Lung microvascular endothelial cell (primary cell): ENCODE data around the gene FBXW7. TPM values are rescaled to one million over a fixed set of nuclear protein-coding genes. Genes with fewer than 3 reads are reported as not detected.

Source experiments
- DNase-seq, 2 donors: peaks; one replicate each; pipeline versions ENCODE4 v3.0.0 to v3.0.0-alpha.2; 2010; ENCODE audit warnings: low read depth in 2 of 2
- total RNA-seq: library from RNA; depleted of rRNA; stranded (reverse); fragments of >200 nt; gene quantifications from 2 replicates; pipeline ENCODE4 v1.2.1, GENCODE V29; 2014

FBXW7 gene
- total RNA-seq, 1 donor from 2014 or later, result 51.2 TPM

- no peak for DNase-seq
Measured at GRCh38 chr4:152430507-152430906, 105.4 kb downstream of the FBXW7 start.

- DNase-seq, result no peak
Measured at GRCh38 chr4:152427981-152428380, 107.9 kb downstream of the FBXW7 start.

GRCh38 chr4:152424977-152425376 is 110.9 kb downstream of the FBXW7 start:
- no peak for DNase-seq

GRCh38 chr4:152424396-152424795 is 111.5 kb downstream of the FBXW7 start:
- no peak for DNase-seq

GRCh38 chr4:152422817-152423320 is 113.0 kb downstream of the FBXW7 start:
- DNase-seq, result no peak

- no peak for DNase-seq
Measured at GRCh38 chr4:152421576-152421975, 114.3 kb downstream of the FBXW7 start.

DNA sequence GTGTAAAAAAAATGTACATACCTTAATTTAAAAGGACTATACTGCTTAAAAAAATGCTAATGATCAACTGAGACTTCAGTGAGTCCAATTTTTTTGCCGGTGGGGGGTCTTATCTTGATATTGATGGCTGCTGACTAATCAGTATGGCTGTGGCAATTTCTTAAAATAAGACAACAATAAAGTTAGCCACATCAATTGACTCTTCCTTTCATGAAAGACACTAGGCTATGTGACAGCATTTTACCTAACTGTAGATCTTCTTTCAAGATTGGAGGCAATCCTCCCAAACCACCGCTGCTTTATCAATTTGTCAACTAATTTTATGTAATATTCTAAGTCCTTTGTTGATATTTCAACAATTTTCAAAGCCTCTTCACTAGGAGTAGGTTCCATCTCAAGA is 116.1 kb downstream of the FBXW7 start:
- no peak for DNase-seq

DNA sequence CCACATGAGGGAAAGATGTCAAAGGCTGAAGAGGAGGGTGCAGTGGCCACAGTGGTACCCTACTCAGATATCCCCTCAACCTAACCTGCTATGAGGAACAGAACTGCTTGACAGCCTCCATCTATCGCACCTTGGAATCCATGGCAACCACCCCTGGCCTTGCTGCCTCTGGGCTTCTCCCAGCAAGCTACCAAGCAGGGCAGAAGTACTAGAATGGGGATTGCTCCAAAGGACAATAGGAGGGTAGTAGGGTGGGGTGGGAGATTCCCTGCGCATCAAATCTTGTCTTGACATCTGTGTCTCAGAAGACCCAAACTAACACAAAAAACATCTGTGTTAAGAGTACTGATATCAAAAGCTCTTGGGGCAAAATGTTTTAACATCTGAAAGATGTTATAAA is 118.2 kb downstream of the FBXW7 start:
- DNase-seq, result no peak

GRCh38 chr4:152415980-152416379 is 119.9 kb downstream of the FBXW7 start:
- DNase-seq, result no peak

GRCh38 chr4:152408514-152409327 is 127.2 kb downstream of the FBXW7 start:
- peak; percentile 52 to 63 for DNase-seq

DNA sequence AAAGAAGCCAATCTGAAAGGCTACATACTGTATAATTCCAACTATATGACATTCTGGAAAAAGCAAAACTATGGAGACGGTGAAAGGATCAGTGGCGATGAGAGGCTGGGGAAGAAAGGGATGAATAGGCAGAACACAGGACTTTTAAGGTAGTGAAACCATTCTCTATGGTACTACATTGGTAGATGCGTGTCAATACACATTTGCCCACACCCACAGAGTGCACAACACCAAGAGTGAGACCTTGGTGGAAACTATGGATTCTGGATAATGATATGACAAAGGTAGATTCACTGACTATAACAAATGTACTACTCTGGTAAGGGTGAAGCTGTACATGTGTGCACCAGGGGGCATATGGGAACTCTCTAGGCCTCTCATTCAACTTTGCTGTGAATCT is 134.5 kb downstream of the FBXW7 start:
- no peak for DNase-seq

DNA sequence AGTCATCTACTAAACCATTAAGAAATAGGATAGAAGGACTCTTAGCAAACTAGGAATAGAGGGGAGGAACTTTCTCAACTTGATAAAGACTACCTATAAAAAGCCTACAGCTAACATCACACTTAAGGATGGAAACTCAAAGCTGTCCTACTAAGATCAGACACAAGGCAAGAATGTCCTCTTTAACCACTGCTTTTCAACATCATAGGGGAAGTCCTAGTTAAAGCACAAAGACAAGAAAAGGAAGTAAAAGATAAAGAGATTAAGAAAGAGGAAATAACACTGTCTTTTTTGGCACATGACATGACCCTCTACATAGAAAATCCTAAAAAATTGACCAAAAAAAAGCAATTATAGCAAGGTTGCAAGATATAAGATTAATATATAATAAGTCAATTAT is 136.6 kb downstream of the FBXW7 start:
- no peak for DNase-seq

- peak; percentile 8 to 18 for DNase-seq
Measured at GRCh38 chr4:152398060-152398459, 137.8 kb downstream of the FBXW7 start.

DNA sequence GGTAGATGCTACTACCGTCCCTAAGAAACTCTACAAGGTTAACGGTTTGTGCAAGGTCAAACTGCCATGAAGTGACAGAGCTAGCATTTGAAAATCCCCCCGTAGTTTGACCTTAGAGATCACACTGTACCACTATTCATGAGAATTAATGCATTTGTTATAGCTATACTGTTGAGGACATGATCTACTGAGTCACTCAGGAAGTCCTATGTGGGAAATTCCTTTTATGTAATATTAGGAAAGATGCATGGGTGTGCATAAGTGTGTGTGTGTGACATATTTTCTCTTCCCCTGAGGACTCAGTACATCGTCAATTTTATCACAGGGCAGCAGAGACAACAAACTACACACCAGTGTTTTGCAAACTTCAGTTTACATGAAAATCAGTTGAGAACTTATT is 141.1 kb downstream of the FBXW7 start:
- DNase-seq, result peak in 1 of 2 donors; percentile 3

DNA sequence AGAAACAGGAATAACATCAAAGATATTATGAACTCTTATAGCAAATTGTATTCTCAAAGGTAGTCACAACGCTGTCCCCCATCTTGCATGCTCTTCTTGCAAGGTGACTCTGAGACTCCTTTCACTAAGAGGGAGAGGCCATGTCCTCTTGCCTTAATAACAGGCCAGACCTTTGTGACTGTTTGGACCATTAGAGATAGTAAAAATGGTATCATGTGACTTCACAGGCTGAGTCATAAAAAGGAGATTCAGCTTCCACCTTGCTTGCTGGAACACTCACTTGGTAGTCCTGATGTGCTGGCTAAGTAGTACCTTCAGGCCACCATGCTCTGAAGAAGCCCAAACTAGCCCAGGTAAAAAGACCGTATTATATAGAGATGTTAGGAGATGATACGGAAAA is 143.8 kb downstream of the FBXW7 start:
- no peak for DNase-seq

- no peak for DNase-seq
Measured at GRCh38 chr4:152390216-152390615, 145.7 kb downstream of the FBXW7 start.

- no peak for DNase-seq
Measured at GRCh38 chr4:152389359-152389758, 146.5 kb downstream of the FBXW7 start.

DNA sequence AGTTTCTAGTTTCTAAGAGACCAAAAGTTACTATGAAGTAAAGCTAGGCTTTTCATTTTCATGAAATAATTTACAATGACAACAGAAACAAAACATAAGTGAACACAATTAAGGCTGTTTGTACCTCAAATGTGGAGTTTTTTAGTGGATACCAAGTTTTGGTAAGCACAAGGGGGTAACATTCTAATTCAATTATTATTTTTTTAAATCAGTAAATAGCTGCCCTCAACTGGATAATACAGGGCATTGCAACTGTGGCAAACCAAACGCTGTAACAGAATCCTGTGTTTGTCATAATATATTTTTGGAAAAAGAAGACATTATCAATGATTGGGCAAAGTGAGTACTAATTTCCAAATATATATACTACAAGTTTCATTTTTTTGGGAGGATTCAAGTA is 150.3 kb downstream of the FBXW7 start:
- peak; percentile 21 to 35 for DNase-seq

DNA sequence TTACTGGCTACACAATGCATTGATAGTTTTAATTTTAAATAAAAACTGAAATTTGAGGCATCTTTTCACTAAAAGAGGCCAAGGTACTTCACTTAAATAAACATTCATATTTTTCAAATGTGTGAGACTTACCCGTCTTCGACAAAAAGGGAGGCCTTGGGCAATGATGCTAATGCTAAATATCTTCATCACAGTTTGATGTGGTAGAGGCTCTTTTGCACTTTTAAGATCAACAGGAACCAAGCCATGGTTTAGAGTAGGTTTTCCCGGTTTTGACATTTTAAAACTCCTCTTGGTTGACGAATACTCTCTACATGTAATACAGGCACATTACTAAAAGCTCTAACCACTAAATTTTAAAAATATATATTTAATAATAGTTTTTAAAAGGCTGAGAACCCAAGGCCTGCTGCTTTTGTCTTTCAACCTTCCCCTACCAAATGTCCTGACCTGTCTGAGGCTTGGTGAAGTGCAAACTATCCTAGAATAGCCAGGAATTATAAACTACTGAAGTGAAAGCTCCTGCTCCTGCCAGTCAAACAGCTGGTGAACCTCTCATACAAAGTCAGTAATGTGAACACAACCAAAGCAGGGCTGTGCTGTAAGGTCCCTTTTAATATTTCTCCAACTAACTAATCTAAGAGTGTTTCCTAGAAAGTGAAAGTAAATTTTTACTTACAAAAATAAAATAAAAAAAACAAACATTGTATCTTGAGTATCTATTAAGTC is 153.7 kb downstream of the FBXW7 start:
- DNase-seq, result peak; percentile 13 to 27

DNA sequence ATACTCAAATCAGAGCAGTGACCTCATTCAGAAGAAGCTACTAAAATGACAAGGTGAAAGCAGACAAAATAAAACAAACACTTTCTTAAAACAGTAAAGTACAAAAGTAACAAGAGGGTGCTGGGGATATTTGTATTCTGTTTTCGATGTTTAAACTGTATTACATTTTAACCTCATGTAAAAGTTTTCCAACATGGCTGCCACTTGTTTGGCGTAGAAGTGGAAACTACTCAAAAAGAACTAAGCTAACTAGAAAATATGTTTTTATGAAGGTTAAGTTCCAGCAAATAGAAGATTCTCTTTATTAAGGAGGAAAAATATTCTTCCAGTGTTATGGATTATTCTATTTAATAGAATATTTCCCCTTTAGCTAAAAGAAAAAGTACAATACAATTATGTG is 155.0 kb downstream of the FBXW7 start:
- no peak for DNase-seq

GRCh38 chr4:152380185-152380584 is 155.7 kb downstream of the FBXW7 start:
- DNase-seq, result no peak

- DNase-seq, result peak in 1 of 2 donors; percentile 5
Measured at GRCh38 chr4:152374606-152375285, 161.1 kb downstream of the FBXW7 start.
